Measurements from ENCODE around the gene RBBP4. TPM values are rescaled to one million over a fixed set of nuclear protein-coding genes. Genes with fewer than 3 reads are reported as not detected.
"Not testable (repeated sequence)": the region's sequence is repeated elsewhere in the genome, so short reads cannot be mapped to it uniquely, and the experiment has no call there.

Gene RBBP4
- total RNA-seq, 4 donors from 2014 or later, result 85.4 to 113 (median 93.2) TPM

DNA sequence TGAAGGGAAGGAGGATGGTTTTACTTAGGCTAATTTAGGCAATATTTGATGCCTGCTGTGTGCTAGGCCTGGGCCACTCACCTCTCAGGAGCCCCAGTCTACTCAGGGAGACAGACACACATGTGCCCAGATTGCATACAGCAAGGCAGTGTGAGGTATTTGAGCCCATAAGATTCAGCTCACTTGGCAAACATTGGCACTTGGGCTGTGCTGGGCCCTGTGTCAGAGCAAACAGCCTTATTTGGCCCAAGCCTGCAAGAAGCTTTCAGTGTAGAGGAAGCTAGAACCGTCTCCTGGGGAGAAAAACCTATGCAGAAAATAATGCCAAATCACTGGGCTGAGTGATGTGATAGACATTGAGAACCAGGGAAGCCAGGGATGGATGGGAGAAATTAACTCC, 55.5 kb downstream of the RBBP4 start:
- ATAC-seq (ENCODE audit: low FRiP score) (no peak), DNase-seq (ENCODE audit: low spot score) (no peak)
- TF ChIP-seq, protein P1, sequence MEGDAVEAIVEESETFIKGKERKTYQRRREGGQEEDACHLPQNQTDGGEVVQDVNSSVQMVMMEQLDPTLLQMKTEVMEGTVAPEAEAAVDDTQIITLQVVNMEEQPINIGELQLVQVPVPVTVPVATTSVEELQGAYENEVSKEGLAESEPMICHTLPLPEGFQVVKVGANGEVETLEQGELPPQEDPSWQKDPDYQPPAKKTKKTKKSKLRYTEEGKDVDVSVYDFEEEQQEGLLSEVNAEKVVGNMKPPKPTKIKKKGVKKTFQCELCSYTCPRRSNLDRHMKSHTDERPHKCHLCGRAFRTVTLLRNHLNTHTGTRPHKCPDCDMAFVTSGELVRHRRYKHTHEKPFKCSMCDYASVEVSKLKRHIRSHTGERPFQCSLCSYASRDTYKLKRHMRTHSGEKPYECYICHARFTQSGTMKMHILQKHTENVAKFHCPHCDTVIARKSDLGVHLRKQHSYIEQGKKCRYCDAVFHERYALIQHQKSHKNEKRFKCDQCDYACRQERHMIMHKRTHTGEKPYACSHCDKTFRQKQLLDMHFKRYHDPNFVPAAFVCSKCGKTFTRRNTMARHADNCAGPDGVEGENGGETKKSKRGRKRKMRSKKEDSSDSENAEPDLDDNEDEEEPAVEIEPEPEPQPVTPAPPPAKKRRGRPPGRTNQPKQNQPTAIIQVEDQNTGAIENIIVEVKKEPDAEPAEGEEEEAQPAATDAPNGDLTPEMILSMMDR (IDR thresholded peaks at IDR 0.05), result no peak

DNA sequence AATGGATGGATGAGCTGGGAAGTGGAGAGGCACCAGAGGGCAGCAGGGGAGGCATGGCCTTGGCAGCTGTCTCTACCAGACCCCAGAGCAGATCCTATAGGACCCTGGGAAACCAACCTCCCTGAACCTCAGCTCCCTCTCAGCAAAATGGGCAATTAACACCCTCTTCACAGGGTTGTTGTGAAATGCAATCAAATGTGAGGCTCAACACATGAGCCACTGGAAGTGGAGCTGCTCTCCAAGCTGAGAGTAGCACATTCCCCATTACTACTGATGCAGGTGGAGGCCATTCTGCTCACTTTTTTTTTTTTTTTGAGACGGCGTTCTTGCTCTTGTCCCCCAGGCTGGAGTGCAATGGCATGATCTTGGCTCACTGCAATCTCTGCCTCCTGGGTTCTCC, 58.1 kb downstream of the RBBP4 start:
- DNase-seq (ENCODE audit: low spot score) (no peak), ATAC-seq (ENCODE audit: low FRiP score) (no peak)
- TF ChIP-seq, protein P1 (IDR thresholded peaks at IDR 0.05), result no peak

DNA sequence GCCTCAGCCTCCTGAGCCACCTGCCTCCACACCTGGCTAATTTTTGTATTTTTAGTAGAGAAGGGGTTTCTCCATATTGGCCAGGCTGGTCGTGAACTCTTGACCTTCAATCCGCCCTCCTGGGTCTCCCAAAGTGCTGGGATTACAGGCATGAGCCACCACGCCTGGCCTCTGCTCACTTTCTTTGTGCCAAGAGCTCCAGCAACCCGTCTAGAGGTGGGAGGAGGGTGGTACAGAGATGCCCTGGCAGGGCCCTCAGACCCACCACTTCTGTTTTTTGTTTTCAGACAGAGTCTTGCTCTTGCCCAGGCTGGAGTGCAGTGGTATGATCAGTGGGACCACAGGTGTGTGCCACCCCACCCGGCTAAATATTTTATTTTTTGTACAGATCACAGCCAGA, 58.5 kb downstream of the RBBP4 start:
- DNase-seq (ENCODE audit: low spot score), result no peak
- TF ChIP-seq, protein P1 (IDR thresholded peaks at IDR 0.05), result no peak
- no peak for ATAC-seq (ENCODE audit: low FRiP score)

DNA sequence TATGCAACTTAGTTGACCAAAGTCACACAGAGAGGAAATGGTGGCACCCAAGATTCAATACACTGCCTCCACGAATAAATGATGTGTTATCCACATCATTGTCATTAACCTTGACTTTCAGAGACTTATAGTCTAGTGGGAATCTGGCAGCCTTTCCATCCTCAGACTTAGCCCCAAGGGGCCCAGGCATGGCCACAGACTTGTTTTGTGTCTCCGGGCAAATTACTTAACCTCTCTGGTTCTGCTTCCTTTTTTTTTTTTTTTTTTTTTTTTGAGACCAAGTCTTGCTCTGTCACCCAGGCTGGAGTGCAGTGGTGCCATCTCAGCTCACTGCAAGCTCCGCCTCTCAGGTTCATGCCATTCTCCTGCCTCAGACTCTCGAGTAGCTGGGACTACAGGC, 60.2 kb downstream of the RBBP4 start:
- DNase-seq (ENCODE audit: low spot score); ATAC-seq (ENCODE audit: low FRiP score): not testable (repeated sequence)

DNA sequence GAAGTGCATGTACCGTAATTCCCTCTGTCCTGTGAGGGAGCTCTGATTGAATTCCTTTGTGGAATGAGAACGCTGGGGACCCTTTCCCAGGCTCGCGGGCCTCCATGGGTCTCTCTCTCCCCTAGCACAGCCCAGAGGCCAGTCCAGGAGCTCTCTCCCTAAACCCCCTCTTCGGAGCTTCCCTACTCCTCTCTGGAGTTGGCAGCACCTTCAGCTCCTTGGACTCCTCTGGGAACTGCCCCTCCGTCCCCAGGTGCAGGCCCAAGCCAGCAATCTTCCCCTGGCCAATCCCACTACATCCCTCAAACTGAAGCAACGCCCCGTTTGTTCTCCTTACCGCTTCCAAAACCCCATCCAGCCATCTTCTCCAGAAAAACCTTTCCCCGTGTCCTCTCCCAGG, 62.1 kb downstream of the RBBP4 start:
- DNase-seq (ENCODE audit: low spot score) (no peak), ATAC-seq (ENCODE audit: low FRiP score) (no peak)
- TF ChIP-seq, protein P1 (IDR thresholded peaks at IDR 0.05), result no peak

DNA sequence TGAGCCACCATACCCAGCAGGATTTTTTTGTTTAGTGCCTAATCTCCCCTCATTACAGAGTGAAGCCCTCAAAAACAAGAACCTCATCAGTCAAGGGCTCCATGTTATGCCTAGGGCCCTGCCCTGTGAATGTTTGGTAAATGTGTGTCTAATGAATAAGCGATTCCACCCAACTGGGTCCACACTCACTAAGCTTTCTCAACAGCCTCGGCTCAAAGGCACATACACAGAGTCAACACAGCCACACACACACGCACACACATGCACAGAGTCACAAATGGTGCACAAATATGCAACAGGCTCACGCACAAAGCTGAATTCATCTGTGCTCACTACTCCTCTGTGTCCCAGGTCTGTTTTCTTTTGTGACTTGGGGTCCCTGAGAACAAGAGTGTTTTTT, 63.3 kb downstream of the RBBP4 start:
- DNase-seq (ENCODE audit: low spot score) (no peak), ATAC-seq (ENCODE audit: low FRiP score) (no peak)
- TF ChIP-seq, protein P1 (IDR thresholded peaks at IDR 0.05), result no peak

DNA sequence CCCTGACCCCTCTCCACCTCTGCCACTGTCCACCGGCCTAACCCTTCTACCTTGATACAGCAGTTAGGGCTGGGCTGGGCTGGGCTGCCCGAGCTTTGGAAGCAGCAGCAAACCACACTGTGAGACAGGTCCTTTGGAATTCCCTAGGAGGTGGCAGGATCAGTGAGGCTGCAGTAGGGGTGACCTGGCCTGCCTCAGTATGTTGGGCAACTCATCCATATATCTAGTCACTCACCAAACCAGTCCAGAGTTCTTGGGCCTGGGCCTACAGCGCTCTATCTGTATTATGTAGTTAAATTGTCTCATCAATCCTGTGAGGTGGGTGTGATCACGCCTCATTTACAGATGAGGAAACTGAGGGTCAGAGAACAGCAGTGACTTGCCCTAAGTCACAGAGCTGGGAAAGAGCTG, 64.9 kb downstream of the RBBP4 start:
- DNase-seq (ENCODE audit: low spot score) (no peak), ATAC-seq (ENCODE audit: low FRiP score) (no peak)
- TF ChIP-seq, protein P1 (IDR thresholded peaks at IDR 0.05), result no peak
